Measurements from ENCODE around the gene UAP1L1. TPM values are rescaled to one million over a fixed set of nuclear protein-coding genes. Genes with fewer than 3 reads are reported as not detected.

Gene UAP1L1
- total RNA-seq, 1 experiment from 2014 or later: 17.6 TPM

GRCh38 chr9:137074657-137075274, 2.6 kb upstream of the UAP1L1 start:
- DNase-seq (ENCODE audit: low read depth): no peak

GRCh38 chr9:137075275-137075775, 2.0 kb upstream of the UAP1L1 start:
- DNase-seq (ENCODE audit: low read depth): no peak

GRCh38 chr9:137076636-137077009, 694 bp upstream of the UAP1L1 start:
- no peak for DNase-seq (ENCODE audit: low read depth)

- no peak for DNase-seq (ENCODE audit: low read depth)
Observed at GRCh38 chr9:137077758-137078693, 709 bp downstream of the UAP1L1 start.

GRCh38 chr9:137078701-137079400, 1.5 kb downstream of the UAP1L1 start:
- DNase-seq (ENCODE audit: low read depth): no peak

GRCh38 chr9:137079401-137079787, 2.1 kb downstream of the UAP1L1 start:
- no peak for DNase-seq (ENCODE audit: low read depth)

- no peak for DNase-seq (ENCODE audit: low read depth)
Observed at GRCh38 chr9:137080260-137081122, 3.2 kb downstream of the UAP1L1 start.

- no peak for DNase-seq (ENCODE audit: low read depth)
Observed at GRCh38 chr9:137082222-137082924, 5.1 kb downstream of the UAP1L1 start.

- no peak for DNase-seq (ENCODE audit: low read depth)
Observed at GRCh38 chr9:137082925-137083290, 5.6 kb downstream of the UAP1L1 start.

- DNase-seq (ENCODE audit: low read depth): peak; percentile 98
Observed at GRCh38 chr9:137083394-137084004, 6.2 kb downstream of the UAP1L1 start.

- no peak for DNase-seq (ENCODE audit: low read depth)
Observed at GRCh38 chr9:137084526-137084925, 7.2 kb downstream of the UAP1L1 start.

- peak; percentile 26 for DNase-seq (ENCODE audit: low read depth)
Observed at GRCh38 chr9:137085920-137086530, 8.7 kb downstream of the UAP1L1 start.

- peak; percentile 97 for DNase-seq (ENCODE audit: low read depth)
Observed at GRCh38 chr9:137086531-137087408, 9.5 kb downstream of the UAP1L1 start, which contains the start of gene MAN1B1. Gene MAN1B1, plus strand, starts transcription at chr9:137086985. Its CDS starts 15 bp downstream, at chr9:137087000.

- DNase-seq (ENCODE audit: low read depth): no peak
Observed at GRCh38 chr9:137087409-137087925, 10.2 kb downstream of the UAP1L1 start.

GRCh38 chr9:137088121-137088520, 10.8 kb downstream of the UAP1L1 start:
- no peak for DNase-seq (ENCODE audit: low read depth)

GRCh38 chr9:137089232-137089947, 12.1 kb downstream of the UAP1L1 start:
- DNase-seq (ENCODE audit: low read depth): no peak

- DNase-seq (ENCODE audit: low read depth): no peak
Observed at GRCh38 chr9:137095664-137096517, 18.6 kb downstream of the UAP1L1 start.

All from LHCN-M2 (cell line).